Neural cell (in vitro differentiated cells): ENCODE measurements around the gene SIGLEC9.

ENCODE experiments used
- CTCF ChIP-seq: fragments of 450-650 bp; IDR thresholded peaks from 2 replicates; pipeline ENCODE4 v1.5.1; 2014; ENCODE audit warnings: antibody characterized with exemption, mild to moderate bottlenecking, moderate library complexity; ENCODE audit not compliant: poor library complexity, severe bottlenecking
- TAF1 ChIP-seq: IDR thresholded peaks from 2 replicates; pipeline ENCODE4 v1.6.1; 2012; ENCODE audit warnings: low read depth

- TF ChIP-seq TAF1, result no peak
- peak; percentile 38 for TF ChIP-seq CTCF
These were observed 27.5 kb upstream of the SIGLEC9 start for GRCh38 chr19:51097166-51097738.
